Measurements from ENCODE around the gene CACNA1G.

The CACNA1G gene

DNA sequence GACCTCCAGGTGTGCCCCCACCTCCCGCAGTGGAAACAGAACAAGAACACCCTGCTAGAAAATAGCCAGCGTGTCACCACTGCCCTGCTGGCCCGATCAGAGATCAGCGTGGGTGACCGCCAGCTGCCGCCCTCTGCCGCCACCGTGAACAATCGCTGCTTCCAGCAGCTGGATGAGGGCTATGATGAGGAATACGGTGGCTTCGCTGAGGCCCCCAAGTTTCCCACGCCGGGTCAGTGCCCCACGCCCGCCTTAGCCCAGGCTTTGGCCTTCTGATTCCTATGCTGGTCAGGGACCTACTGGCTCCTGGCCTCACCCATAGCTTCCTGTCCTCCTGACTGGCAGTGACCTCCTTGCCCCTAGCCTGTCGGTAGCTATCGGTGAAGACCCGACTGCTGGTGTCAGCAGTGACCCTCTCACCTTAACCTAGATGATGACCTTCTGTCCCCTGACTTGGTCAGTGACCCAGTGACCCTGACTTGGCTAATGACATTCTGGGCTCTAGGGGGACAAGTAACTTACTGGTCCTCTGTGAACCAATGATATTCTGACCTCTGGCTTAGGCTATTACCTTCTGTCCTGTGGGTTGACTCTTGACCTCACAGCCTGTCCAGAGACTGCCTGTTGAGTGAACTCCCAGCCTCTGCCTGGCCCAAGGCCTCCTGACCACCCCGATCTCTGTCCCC is 11.1 kb upstream of the CACNA1G start:
- no peak for DNase-seq

DNA sequence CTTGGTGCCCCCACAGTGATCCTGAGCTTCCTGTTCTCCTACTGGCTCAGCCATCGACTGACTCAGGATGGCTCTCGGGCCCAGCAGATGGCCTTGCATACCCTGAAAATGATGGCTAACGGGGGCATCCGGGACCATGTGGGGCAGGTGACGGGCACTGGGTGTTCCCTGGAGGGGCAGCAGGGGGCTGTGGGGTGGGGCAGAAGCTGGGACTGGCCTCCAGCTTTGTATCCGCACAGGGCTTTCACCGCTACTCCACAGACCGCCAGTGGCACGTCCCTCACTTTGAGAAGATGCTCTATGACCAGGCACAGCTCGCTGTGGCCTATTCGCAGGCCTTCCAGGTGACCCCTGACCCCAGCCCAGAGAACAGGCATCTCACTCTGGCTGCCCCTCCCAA is 10.5 kb upstream of the CACNA1G start:
- DNase-seq = no peak

DNA sequence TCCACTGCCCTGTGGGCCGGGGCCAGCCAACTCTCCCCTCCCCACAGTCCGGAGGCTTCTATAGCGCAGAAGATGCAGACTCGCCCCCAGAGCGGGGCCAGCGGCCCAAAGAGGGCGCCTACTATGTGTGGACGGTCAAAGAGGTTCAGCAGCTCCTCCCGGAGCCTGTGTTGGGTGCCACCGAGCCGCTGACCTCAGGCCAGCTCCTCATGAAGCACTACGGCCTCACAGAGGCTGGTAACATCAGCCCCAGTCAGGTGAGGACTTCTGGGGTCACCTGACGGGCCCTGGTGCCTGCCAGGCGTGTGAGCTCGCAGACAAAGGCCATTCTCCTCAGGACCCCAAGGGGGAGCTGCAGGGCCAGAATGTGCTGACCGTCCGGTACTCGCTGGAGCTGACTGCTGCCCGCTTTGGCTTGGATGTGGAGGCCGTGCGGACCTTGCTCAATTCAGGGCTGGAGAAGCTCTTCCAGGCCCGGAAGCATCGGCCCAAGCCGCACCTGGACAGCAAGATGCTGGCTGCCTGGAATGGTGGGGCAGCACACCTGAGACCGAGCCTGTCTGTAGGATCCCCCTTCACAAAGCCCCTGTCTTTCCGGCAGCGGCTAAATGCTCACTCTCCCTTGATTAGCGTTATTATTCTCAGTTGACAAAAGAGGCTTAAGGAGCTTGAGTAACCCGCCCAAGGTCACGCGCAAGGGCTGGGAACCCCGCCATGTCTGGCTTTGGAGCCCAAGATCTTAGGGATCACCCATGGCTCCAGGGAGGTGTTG is 9.7 kb upstream of the CACNA1G start:
- DNase-seq = no peak

DNA sequence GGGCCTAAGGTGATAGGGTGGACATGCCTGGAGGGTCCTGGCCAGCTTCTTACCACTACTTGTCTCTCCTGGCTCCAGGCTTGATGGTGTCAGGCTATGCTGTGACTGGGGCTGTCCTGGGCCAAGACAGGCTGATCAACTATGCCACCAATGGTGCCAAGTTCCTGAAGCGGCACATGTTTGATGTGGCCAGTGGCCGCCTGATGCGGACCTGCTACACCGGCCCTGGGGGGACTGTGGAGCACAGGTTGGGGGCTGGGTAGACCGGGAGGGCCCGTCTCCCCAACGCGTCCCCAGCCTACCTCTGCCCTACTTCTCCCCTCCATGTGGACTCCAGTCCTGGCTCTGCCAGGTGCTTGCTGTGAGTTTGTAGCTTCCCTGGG is 9.1 kb upstream of the CACNA1G start:
- no peak for DNase-seq

DNA sequence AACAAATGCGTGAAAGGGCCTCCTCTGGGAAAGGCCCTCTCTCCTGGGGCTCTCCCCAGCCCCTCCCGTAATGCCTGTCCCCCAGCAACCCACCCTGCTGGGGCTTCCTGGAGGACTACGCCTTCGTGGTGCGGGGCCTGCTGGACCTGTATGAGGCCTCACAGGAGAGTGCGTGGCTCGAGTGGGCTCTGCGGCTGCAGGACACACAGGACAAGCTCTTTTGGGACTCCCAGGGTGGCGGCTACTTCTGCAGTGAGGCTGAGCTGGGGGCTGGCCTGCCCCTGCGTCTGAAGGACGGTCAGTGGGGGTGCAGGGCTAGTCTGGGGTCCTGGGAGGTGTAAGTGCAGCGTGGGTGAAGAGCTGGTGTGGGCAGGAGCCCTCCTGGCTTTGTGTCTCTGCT is 8.6 kb upstream of the CACNA1G start:
- DNase-seq = no peak

DNA sequence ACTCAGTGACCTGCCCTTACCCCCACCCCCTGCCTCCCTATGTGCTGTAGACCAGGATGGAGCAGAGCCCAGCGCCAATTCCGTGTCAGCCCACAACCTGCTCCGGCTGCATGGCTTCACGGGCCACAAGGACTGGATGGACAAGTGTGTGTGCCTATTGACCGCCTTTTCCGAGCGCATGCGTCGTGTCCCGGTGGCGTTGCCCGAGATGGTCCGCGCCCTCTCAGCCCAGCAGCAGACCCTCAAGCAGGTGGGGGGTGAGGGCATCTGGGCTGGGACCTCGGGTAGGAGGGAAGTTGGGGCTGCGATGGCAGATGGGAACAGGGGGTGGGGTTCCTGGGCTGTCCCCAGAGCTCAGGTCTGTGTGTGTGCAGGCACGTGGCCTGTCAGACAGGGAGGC is 6.3 kb upstream of the CACNA1G start:
- DNase-seq = no peak

DNA sequence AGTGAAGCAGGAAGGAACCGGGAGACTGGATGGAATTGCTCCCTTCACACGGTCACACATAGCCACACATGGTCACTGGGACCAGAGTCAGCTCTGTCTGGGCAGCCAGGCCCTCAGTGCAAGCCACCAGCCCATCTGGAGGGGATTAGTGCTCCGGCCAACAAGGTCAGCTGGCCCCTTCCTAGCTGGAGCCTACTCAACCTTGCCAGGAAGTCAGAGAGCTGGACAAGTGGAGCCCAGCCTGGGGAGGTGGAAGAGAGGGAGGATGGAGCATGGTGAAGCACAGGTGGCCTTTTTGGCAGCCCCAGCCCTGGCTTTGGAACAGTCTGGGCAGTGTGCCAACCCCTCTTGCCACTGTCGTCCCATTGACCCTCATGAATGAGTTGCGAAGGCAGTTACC is 3.7 kb upstream of the CACNA1G start:
- DNase-seq = no peak

DNA sequence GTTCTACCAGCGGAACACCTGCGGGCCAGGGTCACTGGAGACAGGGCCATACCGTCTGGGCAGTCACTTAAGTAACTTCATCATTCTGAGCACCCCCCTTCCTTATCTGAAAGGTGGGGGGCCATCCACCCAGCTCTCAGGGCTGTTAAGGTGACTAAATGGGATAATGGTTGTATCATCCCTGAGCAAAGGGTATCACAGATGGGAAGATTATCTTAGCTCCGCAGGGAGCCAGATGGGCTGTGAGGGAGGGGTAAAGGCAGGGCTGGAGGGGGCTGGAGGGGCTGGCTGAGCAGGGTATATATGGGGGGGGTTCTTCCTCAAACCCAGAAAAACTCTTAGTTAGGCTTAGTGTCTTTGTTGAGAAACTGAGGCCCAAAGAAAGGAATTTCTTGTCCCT is 2.9 kb upstream of the CACNA1G start:
- no peak for DNase-seq

DNA sequence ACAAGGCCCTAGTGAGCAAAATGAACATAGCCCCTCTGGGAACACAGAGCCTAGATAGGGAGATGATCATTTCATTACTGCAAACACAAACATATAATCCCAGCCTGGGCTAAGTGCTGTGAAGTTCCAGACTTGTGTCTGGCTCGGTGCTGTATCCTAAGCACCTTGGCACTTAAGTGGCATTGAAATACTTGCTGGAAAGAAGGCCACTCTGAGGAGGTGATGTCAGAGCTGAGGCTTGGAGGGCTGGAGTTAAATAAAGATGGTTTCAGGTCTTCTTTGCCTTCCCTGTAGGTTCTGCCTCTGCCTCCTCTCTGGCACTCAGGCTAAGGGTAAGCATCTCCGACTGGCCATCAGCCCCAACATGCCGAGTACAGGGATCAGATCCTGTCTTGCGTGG is 2.4 kb upstream of the CACNA1G start:
- DNase-seq = no peak

DNA sequence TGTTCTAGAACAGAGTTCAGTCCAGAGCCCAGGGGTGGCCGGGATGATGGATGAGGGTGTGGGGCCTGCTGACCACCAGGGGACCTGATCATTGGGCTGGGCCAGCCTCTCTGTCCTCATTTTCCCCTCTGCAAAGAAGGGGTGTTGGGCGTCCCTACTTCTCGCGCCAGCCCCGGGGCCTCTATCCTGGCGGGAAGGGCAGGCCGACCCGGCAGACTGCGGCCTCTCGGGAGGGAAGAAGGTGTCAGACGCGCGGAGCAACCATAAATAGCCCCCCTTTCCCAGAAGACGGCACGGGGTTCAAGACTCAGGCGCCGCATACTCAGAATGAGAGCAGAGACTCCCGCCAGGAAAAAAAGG is 2.0 kb upstream of the CACNA1G start:
- DNase-seq = no peak

DNA sequence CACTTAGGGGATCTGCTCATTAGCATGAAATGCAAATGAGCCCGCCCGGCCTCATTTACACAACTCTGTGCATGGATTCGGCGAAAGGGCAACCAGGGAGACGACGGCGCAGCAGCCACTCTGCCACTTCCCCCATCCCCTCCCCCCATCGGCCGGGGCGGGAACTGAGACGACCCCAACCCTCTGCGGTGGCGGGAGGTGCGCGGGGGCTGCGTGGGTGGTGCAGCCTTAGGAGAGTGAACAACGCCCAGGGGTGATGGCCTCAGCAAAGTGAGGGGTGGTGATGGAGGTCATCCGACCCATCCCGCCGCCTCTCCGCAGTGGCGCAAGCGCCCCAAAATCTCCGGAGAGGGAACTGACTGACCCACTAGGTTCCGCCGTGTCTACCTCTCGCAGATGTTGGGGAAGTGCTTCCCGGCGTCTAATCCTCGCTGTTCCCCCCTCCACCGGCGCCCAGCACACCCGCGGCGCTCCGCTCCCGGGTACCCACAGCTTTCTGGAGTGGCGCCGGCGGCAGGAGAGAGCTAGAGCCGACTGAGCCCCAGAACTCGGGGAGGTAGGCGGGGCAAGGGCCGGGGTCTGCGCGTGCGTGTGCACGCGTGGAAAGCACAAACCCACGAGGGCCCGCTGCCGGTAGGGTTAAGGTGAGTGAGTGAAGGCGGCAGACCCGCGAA is 1.4 kb upstream of the CACNA1G start:
- no peak for DNase-seq

DNA sequence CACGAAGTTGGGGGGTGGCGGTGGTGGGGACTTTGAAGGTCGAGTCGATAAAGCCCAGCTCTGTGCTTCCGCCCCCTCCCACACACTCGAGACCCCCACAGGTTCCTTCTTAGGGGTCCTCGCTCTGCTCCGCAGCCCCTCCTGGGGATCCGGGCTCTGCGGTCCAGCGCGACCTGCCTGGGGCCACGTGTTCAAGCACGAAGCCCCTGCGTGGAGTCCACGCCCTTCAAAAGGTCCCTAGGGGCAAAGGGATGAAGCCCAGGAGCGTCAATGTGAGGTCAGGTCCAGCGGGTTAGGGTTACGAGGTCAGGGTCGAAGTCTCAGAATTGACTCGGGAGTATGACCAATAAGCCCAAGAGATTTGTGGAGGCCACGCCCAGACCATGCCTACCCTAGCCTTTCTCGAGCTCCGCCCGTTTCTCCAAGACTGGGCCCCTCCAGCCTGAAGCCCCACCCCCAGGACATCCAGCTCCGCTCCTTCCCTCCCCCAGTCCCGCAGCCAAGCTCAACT is 786 bp upstream of the CACNA1G start:
- DNase-seq = no peak

DNA sequence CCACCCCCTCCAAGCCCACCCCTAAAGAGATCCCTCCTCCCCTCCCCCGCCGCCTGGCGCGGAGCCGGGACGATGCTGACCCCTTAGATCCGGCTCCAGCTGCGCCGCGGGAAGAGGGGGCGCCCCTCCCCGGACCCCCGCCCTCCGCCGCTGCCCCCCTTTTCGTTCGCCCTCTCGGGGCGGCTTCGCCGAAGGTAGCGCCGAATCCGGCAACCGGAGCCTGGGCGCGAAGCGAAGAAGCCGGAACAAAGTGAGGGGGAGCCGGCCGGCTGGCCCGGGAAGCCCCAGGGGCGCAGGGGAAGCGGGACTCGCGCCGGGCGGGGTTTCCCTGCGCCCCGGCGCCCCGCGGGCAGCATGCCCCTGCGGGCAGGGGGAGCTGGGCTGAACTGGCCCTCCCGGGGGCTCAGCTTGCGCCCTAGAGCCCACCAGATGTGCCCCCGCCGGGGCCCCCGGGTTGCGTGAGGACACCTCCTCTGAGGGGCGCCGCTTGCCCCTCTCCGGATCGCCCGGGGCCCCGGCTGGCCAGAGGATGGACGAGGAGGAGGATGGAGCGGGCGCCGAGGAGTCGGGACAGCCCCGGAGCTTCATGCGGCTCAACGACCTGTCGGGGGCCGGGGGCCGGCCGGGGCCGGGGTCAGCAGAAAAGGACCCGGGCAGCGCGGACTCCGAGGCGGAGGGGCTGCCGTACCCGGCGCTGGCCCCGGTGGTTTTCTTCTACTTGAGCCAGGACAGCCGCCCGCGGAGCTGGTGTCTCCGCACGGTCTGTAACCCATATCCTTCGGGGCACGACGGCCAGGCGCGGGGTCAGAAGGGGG is 623 bp downstream of the CACNA1G start:
- no peak for DNase-seq

DNA sequence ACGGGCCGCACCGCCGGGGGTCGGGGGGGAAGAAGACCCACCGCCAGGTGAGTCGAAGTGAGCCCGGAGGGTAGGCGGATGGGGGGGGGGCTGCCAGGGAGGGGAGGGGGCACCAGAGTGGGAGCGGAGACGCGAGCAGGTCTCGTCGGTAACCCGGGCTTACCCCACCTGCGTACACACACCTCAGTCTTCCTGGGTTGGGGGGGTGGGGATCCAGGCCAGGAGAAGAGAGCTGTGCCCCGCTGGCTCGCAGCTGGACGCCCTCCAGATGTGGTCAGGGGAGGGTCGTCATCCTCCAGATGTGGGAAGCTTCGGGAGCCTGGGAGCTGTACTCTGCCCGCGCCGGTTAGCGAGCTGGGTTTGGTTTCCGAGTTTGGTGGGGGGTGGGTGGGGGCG is 1.2 kb downstream of the CACNA1G start:
- no peak for DNase-seq

DNA sequence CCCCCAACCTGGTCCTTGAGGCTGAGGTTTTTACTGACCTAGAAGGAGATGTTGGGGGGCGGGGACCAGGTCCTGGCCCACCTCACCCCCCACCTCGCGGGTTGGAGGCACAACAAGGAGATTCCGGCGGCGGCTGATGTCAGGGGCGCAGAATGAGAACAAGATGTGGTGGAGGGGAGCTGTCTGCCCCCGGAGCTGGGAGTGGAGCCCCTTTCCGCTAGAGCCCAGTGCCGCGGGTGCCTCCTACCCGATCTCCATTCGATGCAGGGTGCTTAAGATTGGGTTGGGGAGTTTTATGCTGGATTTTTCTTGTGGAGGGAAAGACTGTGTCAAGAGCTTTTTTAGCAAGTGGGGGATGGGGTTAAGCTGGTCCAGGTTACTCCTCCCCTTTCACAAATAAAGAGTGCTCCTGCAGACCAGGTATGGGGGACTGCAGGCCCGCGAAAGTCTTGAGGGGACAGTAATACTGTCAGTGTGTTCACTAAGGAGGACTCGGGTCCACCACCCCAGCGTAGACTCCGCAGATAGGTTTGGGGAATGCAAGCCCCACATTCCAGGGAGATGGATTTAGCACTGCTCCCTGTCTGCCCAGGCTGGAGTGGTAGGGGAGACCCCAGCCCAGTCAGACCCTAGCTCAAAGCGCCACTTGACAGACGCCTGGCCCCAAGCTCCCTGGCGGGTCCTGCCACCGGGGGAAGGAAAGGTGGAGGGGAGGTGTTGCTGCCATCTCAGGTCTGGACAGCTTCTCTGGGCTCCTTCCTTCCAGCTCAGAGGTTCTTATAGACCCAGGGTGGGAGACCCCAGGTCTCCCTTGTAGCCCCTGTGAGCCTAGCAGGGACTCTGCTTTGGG is 2.0 kb downstream of the CACNA1G start:
- DNase-seq = no peak

DNA sequence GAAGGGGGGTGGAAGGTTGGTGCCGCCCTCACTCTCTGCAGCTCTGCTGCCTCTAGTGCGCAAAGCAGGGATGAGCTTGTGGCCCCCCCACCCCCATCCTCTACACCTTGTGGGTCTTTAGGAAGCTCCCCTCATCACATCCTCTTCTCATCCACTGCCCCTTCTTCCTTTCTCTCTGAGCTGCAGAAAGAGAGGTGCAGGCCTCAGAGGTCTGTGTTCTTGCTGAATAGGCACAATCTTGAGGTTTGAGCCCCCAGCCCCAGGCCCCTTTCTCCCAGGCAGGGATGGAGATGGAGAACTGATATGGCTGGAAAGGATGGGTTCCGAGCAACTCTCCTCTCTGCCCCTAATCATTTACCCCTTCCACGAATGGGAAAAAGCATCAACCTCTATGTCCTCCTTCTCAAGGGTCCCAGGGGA is 2.6 kb downstream of the CACNA1G start:
- DNase-seq = no peak

DNA sequence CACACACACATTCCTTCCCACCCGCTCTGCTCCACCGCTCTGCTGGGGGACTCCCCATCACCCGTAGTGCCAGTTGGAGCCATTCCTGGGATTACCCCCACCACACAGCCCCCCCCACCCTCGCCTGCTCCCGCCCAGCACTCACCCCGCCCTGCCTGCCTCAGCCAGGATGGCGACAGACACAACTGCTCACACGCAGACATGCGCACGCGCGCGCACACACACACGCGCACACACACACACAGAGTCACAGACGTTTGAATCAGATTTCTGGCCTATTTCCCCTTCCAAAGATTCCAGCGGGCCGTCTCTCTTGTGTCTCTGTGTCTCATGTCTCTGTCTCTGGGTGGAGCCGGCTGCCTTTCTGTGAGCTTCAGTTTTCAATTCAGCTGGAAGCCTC is 4.4 kb downstream of the CACNA1G start:
- no peak for DNase-seq

DNA sequence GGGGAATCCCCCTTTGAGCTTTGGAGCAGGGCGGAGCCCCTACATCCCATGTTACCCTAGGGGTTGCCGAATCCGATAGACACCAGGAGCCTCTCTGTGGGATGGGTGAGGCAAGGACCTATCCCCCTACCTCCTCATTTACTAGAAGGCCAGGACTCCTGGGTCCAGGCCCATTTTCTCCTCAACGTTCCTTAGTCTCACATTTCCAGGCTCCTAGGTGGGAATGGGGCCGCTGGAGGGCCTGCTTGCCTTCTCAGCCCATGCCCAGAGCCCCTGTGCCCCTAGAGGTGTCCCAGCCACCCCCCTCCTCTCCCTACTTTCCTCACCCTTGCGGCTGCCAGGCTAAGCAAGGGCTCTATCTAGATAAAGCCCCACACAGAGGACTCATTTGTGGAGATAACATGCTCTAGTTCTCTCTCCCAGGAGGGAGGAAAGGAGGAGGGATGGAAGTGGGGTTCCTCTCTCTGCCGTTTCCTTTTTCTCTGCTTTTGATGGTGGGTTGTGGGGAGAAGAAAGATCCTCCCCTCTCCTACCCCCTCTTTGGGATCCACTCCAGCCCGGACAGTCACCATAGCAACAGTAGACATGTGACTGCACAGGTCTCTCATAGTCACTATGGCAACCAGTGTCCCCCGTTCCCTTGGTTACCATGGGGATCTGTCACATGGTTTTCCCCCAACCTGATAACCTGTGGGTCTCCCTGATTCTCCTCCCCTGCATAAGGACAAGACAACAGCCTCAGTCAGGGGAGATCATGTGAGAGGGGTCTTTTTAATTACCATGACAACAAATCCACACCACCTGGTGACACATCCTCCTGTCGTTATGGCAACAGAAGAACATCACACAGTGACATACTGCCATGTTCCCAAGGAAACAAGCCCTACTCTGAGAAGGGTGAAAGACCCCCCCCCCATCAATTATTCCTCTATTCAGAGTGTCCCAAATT is 5.2 kb downstream of the CACNA1G start:
- DNase-seq = no peak

DNA sequence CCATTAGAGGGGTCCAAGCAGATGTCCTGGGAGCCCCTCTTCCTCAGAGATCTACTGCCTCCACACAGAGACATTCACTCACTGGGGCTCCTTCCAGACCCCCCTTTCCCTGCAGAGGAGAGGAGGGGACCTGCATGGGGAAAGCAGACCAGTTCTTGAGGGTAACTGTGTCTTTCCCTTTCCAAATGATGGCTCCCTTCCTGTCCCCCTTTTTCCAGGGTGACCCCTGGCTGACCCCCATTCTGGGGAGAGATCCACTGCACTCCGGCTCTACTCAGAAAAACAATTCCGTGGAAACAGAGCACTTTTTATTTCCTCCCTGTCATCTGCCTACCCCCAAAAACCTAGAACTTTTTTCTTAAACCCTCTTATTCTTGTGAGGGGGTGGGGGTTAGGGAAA is 6.4 kb downstream of the CACNA1G start:
- DNase-seq = no peak

DNA sequence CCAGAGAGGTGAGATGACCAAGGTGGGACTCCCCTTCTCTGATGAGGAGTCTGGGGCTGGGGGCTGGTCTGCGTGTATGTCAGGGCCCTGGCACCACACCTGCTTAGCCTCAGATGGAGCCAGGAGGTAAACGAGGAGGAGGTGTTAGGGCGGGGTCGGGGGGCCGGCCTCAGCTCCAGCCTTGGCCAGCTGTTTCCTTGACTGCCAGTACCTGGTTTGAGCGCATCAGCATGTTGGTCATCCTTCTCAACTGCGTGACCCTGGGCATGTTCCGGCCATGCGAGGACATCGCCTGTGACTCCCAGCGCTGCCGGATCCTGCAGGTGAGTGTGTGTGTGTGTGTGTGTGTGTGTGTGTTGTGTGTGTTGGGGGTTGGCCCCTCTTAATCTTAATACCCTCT is 8.1 kb downstream of the CACNA1G start:
- no peak for DNase-seq

DNA sequence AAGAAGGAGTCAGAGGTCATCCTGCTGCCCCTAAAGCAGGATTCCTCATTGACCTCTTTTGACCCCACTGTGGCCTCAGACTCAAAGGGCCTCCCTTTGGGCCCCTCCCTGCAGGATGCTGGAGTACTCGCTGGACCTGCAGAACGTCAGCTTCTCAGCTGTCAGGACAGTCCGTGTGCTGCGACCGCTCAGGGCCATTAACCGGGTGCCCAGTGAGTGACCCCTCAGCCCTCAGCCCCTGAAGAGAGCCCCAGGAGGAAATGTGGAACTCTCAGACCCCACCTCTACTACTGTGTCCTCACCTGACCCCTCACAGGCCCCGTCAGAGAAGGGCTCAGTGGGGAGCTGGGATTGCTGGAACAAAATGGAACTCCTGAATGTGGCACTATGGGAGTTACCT is 9.1 kb downstream of the CACNA1G start:
- no peak for DNase-seq

Data from activated CD8-positive, alpha-beta memory T cell treated with anti-CD3 and anti-CD28 coated beads, Interleukin-2, amount 50 U/mL, for 4 hours (primary cell).